ENCODE results near the gene LDB2.

LDB2 gene

GRCh38 chr4:16750882-16751642 is 147.4 kb downstream of the LDB2 start:
- no peaks in the 10 kb centered on the region for H3K9me3 ChIP-seq (replicated peaks; ENCODE audit: insufficient read depth, low read length)
- H3F3A ChIP-seq (ENCODE audit: insufficient read depth, low read length), result no peaks in the 10 kb centered on the region

GRCh38 chr4:16750216-16750615 is 148.2 kb downstream of the LDB2 start:
- no peak overlapping the region for H3K4me2 ChIP-seq (ENCODE audit: low read depth, low read length)
- H3K4me3 ChIP-seq (ENCODE audit: low read length), result no peak overlapping the region
- no peak overlapping the region for H3K27ac ChIP-seq (ENCODE audit: low read length)
- no peaks in the 10 kb centered on the region for H3K27me3 ChIP-seq (replicated peaks; ENCODE audit: insufficient read depth, low read length)
- H2AFZ ChIP-seq (ENCODE audit: low read length), result no peak overlapping the region
- no peaks in the 10 kb centered on the region for H3K9me2 ChIP-seq (replicated peaks; ENCODE audit: insufficient read depth, low read length)
- H4K20me1 ChIP-seq (ENCODE audit: insufficient read depth, low read length), result no peaks in the 10 kb centered on the region
- H3K9me3 ChIP-seq (replicated peaks; ENCODE audit: insufficient read depth, low read length), result no peaks in the 10 kb centered on the region
- TF ChIP-seq EZH2phosphoT487 (IDR thresholded peaks at IDR 0.05; ENCODE audit: low read length) (no peak), EZH2 (optimal IDR thresholded peaks at IDR 0.05; ENCODE audit: low read depth, low read length) (no peak), CTCF (IDR thresholded peaks at IDR 0.05; ENCODE audit: low read length) (no peak)
- no peaks in the 10 kb centered on the region for H3K36me3 ChIP-seq (replicated peaks; ENCODE audit: insufficient read depth, low read length)
- H3K9ac ChIP-seq (ENCODE audit: low read length), result no peak overlapping the region
- H3F3A ChIP-seq (ENCODE audit: insufficient read depth, low read length), result no peaks in the 10 kb centered on the region
- no peaks in the 10 kb centered on the region for H3K4me1 ChIP-seq (ENCODE audit: low read length)
- no peak for DNase-seq
- H3K79me2 ChIP-seq (ENCODE audit: low read length), result no peaks in the 10 kb centered on the region

More at GRCh38 chr4:16750882-16751642, 147.4 kb downstream of the LDB2 start:
- Histone ChIP-seq H3K4me1 (ENCODE audit: low read length) (no peaks in the 10 kb centered on the region), H3K4me2 (ENCODE audit: low read depth, low read length) (no peak overlapping the region), H2AFZ (ENCODE audit: low read length) (no peak overlapping the region), H3K27ac (ENCODE audit: low read length) (no peak overlapping the region), H3K9ac (ENCODE audit: low read length) (no peak overlapping the region), H3K9me2 (replicated peaks; ENCODE audit: insufficient read depth, low read length) (no peaks in the 10 kb centered on the region), H3K4me3 (ENCODE audit: low read length) (no peak overlapping the region), H4K20me1 (ENCODE audit: insufficient read depth, low read length) (no peaks in the 10 kb centered on the region), H3K27me3 (replicated peaks; ENCODE audit: insufficient read depth, low read length) (no peaks in the 10 kb centered on the region), H3K79me2 (ENCODE audit: low read length) (no peaks in the 10 kb centered on the region), H3K36me3 (replicated peaks; ENCODE audit: insufficient read depth, low read length) (no peaks in the 10 kb centered on the region)
- TF ChIP-seq CTCF (IDR thresholded peaks at IDR 0.05; ENCODE audit: low read length), result no peak
- no peak for TF ChIP-seq EZH2phosphoT487 (IDR thresholded peaks at IDR 0.05; ENCODE audit: low read length)
- TF ChIP-seq EZH2 (optimal IDR thresholded peaks at IDR 0.05; ENCODE audit: low read depth, low read length), result no peak
- no peak for DNase-seq

- Histone ChIP-seq H2AFZ (ENCODE audit: low read length) (no peak overlapping the region), H3K4me3 (ENCODE audit: low read length) (no peak overlapping the region), H3K9ac (ENCODE audit: low read length) (no peak overlapping the region), H3K9me3 (replicated peaks; ENCODE audit: insufficient read depth, low read length) (no peaks in the 10 kb centered on the region), H3K36me3 (replicated peaks; ENCODE audit: insufficient read depth, low read length) (no peaks in the 10 kb centered on the region), H3K27me3 (replicated peaks; ENCODE audit: insufficient read depth, low read length) (no peaks in the 10 kb centered on the region), H3F3A (ENCODE audit: insufficient read depth, low read length) (no peaks in the 10 kb centered on the region), H3K9me2 (replicated peaks; ENCODE audit: insufficient read depth, low read length) (no peaks in the 10 kb centered on the region), H3K27ac (ENCODE audit: low read length) (no peak overlapping the region), H3K4me2 (ENCODE audit: low read depth, low read length) (no peak overlapping the region), H3K79me2 (ENCODE audit: low read length) (no peaks in the 10 kb centered on the region), H4K20me1 (ENCODE audit: insufficient read depth, low read length) (no peaks in the 10 kb centered on the region), H3K4me1 (ENCODE audit: low read length) (no peaks in the 10 kb centered on the region)
- DNase-seq, result no peak
- TF ChIP-seq EZH2phosphoT487 (IDR thresholded peaks at IDR 0.05; ENCODE audit: low read length), result no peak
- TF ChIP-seq CTCF (IDR thresholded peaks at IDR 0.05; ENCODE audit: low read length), result no peak
- TF ChIP-seq EZH2 (optimal IDR thresholded peaks at IDR 0.05; ENCODE audit: low read depth, low read length), result no peak
Observed at GRCh38 chr4:16745887-16746286, 152.6 kb downstream of the LDB2 start.

Data from MM.1S (cell line).